Measurements from ENCODE around the gene ZNF10. TPM values are rescaled to one million over a fixed set of nuclear protein-coding genes. Genes with fewer than 3 reads are reported as not detected.
A peak's percentile ranks its signal among the peaks of the same experiment; 100 is the strongest.

ZNF10 gene
- total RNA-seq = 1 to 10 TPM; 3.9 to 7.5 (median 6.0) TPM
- polyA plus RNA-seq = 10 to 100 TPM in 1 of 2 donors, 1 to 10 TPM in 1; 9.3 to 15.9 TPM

- Histone ChIP-seq H3K36me3 (peaks cover 0 to 13% (median 0%) of the 10 kb centered on the region in 3 donors), H3K4me3 (peak within 1 kb of the TSS; percentile 75 to 87 (median 80)), H3K27ac (peak within 1 kb of the TSS; percentile 86 to 95 (median 92)), H3K9me3 (peaks cover 0 to 13% (median 3%) of the 10 kb centered on the region in 4 donors), H3K4me1 (peaks cover 0 to 6% (median 0%) of the 10 kb centered on the region in 3 donors), H3K27me3 (no peaks in the 10 kb centered on the region)
- FAIRE-seq (no peak), DNase-seq (peak; percentile 95 to 99 (median 98)), ATAC-seq (peak; percentile 93 to 99 (median 96))
- 0% methylated on average over 74 to 87 of the region's 87 CpGs for WGBS, 2 donors
- intact Hi-C loops (cut with DNase I) = no loop called here
- no peak for TF ChIP-seq CTCF (IDR thresholded peaks at IDR 0.05)
Measured at GRCh38 chr12:133130038-133130807, at the start of gene ZNF10, which contains the start of gene ZNF891. TSS of gene ZNF10 (plus strand) at chr12:133130627. CDS start at chr12:133144493, 13,866 bp downstream. TSS of gene ZNF891 (minus strand) at chr12:133130274. CDS start at chr12:133121918, 8,356 bp downstream.

GRCh38 chr12:133081159-133081780, 49.2 kb upstream of the ZNF10 start:
- no peaks in the 10 kb centered on the region for H3K4me1 ChIP-seq
- no peak for TF ChIP-seq CTCF (IDR thresholded peaks at IDR 0.05)
- DNase-seq (peak in 3 of 6 donors; percentile 19 to 51 (median 44)), FAIRE-seq (no peak), ATAC-seq (peak in 1 of 4 donors; percentile 10)
- intact Hi-C loops (cut with DNase I) = no loop called here
- H3K36me3 ChIP-seq = peaks cover 5 to 36% (median 25%) of the 10 kb centered on the region in 3 donors
- peaks cover 0 to 4% (median 1%) of the 10 kb centered on the region in 4 donors for H3K9me3 ChIP-seq
- 19 to 20% methylated on average over 17 of the region's 17 CpGs for WGBS, 2 donors
- peak overlapping the region; percentile 64 to 87 (median 76) for H3K4me3 ChIP-seq
- H3K27me3 ChIP-seq = no peaks in the 10 kb centered on the region
- H3K27ac ChIP-seq = peak overlapping the region; percentile 94 to 99 (median 96)

GRCh38 chr12:133083345-133083744, 47.1 kb upstream of the ZNF10 start:
- ATAC-seq = no peak
- Histone ChIP-seq H3K27ac (no peak overlapping the region), H3K9me3 (peaks cover 0 to 10% (median 2%) of the 10 kb centered on the region in 4 donors), H3K4me3 (no peak overlapping the region), H3K36me3 (peaks cover 5 to 57% (median 40%) of the 10 kb centered on the region in 3 donors), H3K27me3 (no peaks in the 10 kb centered on the region), H3K4me1 (no peaks in the 10 kb centered on the region)
- 98 to 99% methylated on average over 6 of the region's 6 CpGs for WGBS, 2 donors
- intact Hi-C loops (cut with DNase I) = no loop called here
- TF ChIP-seq CTCF (IDR thresholded peaks at IDR 0.05) = no peak
- DNase-seq = no peak
- no peak for FAIRE-seq

GRCh38 chr12:133105620-133106019, 24.8 kb upstream of the ZNF10 start:
- DNase-seq (no peak), ATAC-seq (no peak), FAIRE-seq (no peak)
- Histone ChIP-seq H3K9me3 (peaks cover 0 to 47% (median 18%) of the 10 kb centered on the region in 4 donors), H3K27ac (no peak overlapping the region), H3K36me3 (peaks cover 13 to 59% (median 23%) of the 10 kb centered on the region in 3 donors), H3K4me3 (no peak overlapping the region), H3K4me1 (no peaks in the 10 kb centered on the region), H3K27me3 (no peaks in the 10 kb centered on the region)
- intact Hi-C loops (cut with DNase I) = no loop called here
- TF ChIP-seq CTCF (IDR thresholded peaks at IDR 0.05) = no peak
- WGBS, 2 donors = 97 to 98% methylated on average over 3 of the region's 3 CpGs

Data from pancreas (tissue), 10 donors.